Activated T-cell treated with anti-CD3 and anti-CD28 coated beads for 48 hours (primary cell): Measurements from ENCODE around the gene LDB2.
"Not testable (repeated sequence)": the region's sequence is repeated elsewhere in the genome, so short reads cannot be mapped to it uniquely, and the experiment has no call there.

Experiments
- DNase-seq: peaks from one replicate; pipeline ENCODE4 v3.0.0-alpha.2; 2020; ENCODE audit warnings: low read depth

The LDB2 gene

DNA sequence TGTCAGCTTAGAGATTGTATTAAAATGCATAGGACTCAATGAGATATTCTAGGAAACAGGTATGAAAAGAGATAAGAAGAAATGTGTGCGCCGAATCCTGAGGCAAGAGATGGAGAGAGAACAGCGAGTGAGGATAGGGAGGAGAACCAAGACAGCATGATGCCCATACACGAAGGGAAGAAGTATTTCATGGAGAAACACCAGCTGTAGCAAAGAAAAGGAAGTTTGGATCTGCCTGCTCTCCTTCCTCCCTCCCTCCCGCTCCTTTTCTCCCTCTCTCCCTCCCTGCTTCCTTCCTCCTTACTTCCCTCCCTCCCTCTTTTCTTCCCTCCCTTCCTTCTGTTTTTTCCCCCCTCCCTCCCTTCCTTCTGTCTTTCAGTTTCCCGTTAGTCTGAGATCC, 353.6 kb downstream of the LDB2 start:
- DNase-seq: no peak

DNA sequence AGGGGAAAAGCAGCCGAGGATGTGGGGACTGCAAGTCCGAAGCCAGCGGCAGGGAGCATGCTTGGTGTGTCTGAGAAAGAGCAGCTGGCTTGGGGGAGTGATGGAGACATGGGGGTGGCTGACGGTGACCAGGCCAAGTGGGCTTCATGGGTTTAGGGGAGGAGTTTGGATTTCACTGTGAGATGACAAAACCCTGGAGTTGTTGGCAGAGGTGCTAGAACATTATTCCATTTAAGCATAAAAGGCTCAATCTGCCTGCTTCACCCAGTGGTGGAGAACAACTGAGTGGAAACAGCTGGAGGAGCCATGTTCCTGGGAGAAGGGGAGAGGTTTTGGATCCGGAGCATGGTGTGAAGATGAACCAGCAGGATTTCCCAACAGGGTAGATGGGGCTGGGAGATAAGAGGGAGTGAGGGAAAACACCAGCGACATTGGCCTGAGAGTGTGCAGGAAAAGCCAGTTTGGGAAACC, 354.2 kb downstream of the LDB2 start:
- no peak for DNase-seq

DNA sequence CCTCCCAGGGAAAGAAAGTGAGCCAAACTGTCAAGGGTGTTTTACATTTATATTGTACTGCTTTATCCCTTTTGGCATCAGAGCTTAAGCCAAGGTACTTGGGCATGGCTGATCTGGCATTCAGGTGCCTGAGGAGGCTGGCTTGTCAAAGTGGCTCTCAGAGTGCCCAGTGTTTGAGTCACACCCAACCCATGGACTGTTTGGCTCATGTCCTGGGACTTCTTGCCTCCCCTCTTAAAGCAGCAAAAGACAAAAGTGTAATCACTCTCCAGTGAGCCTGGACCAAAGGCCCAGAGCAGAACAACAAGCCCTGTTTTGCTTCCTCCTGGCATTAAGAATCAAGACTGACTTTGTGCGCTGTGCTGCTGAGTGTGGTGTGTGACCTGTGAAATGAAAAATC, 360.5 kb downstream of the LDB2 start:
- DNase-seq: no peak

DNA sequence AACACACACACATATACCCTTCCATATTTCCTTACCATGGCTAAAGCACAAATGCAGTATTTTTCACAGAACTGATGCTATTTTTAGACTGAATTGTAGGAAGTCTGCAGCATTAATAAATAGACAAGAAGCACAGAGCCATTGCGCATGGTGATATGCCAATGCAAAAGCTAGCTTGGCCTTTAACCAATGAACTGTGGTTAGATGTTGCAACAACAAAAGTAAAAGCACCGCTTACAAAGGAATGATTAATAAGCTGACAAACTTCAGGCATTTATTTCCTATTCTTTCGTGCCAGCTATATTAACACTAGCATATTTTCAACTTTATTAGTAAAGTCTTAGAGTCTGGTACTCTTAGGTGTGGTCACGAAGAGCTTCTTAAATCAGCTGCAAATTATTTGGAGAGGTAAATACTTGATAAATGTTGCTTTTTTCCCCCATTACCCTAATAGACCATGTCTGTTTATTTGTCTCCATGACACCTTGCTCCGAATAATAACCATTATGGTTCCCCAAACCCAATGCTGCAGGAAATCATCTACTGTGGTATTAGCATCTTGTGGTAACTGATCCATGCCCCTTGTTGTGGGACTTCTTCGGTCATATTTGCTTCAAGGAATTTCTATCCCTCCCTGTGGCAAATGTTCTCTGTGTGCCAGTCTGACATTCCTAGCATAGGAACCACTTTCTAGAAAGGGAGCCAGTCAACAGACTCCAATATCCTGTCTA, 366.0 kb downstream of the LDB2 start:
- no peak for DNase-seq

DNA sequence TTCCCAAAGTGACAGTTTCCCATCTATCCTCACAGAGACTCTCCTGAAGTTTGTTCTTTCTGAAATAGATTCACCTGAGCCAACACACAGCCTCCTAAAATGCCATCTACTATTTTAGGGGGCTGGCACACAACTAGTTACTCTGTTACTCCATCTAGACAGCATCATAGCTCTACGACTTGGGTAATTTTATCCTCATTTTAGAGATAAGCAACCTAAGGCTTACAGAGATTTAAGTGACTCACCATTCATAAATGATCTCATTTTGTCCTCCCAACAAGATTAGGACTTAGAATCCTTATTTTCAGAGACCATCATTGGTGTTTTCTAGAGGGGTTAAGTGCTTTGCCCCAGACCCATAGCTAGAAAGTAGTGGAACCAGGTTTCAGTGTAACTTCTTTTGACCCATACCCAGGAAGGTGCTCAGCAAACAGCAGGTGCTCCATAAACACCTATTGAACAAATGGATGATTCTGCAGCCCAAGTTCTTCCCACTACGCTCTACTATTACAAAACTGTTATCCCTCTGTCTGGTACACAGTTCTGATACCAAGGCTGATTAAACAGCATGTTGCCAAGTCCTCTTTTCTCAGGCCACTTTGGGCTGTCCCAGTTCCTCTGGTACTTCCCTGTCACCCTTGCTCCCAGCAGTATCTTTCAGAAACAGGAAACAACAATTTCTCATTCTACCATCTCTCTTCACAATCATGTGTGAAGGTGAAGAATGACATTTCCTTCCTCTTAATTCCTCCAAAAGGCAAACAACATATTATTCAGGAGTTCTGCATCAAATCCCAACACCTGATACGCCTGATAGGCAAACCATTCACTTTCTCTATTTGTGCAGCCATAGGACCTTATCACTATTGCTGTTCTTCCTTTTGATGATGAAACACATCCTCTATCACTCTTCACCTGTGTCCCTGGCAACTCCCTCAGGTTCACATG, 367.5 kb downstream of the LDB2 start:
- no peak for DNase-seq

DNA sequence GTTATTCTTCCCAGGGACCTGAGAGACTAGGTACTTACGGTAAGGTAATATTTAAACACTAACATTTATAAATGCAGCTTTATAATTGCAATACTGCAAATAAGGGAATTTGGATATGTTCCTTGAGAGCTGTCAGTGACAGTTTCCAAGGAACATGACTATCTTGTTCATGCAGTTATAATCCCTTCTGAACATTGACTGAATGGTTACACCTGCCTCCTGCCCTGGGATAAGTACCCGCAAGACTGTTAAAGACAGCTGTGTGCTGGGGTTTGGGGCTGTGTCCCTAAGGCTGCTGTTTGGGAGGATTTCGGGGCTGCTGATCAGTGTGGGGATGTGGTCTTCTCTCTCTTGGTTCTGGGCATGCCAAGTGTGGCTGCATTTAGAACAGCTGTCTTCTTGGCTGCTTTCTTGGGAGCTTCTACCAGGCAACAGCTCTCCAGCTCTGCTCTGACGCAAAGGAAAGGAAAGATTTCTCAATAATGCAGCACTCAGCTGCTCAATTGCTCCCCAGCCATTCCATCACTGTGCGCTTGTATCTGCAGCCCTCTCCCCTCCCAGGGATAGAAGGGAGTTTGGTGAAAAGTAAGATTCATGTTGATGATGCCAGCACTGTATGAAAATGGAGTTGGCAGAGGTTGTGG, 373.4 kb downstream of the LDB2 start:
- no peak for DNase-seq

DNA sequence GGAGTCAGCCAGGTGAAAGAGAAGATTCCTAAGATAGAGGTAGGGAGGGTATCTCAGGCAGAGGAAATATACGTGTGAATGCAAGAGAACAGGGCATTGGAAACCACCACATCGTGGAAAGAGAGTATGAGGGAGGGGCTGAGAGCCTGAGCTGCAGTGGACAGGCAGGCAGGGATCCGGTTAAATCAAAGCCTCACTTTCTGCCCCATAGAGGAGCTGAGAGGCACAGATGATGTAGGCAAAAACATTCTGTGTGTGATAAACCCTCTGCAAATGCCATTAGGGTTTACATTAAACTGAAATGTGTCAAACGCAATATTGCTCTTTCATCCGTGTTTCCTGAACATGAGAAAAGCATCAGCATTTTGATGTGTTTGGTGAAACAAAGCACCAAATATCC, 374.0 kb downstream of the LDB2 start:
- no peak for DNase-seq

DNA sequence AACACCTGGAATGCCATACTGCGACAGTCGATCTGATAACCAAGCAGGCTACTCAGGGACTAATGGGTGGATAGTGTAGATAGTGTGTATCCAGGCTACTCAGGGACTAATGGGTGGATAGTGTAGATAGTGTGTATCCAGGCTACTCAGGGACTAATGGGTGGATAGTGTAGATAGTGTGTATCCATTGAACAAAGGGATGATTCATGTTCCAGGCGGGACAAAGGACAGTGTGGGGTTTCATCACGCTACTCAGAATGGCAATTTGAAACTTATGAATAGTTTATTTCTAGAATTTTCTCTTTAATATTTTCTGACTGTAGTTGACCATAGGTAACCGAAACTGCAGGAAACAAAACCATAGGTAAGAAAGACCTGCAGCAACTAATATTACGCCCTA, 374.9 kb downstream of the LDB2 start:
- DNase-seq: not testable (repeated sequence)

DNA sequence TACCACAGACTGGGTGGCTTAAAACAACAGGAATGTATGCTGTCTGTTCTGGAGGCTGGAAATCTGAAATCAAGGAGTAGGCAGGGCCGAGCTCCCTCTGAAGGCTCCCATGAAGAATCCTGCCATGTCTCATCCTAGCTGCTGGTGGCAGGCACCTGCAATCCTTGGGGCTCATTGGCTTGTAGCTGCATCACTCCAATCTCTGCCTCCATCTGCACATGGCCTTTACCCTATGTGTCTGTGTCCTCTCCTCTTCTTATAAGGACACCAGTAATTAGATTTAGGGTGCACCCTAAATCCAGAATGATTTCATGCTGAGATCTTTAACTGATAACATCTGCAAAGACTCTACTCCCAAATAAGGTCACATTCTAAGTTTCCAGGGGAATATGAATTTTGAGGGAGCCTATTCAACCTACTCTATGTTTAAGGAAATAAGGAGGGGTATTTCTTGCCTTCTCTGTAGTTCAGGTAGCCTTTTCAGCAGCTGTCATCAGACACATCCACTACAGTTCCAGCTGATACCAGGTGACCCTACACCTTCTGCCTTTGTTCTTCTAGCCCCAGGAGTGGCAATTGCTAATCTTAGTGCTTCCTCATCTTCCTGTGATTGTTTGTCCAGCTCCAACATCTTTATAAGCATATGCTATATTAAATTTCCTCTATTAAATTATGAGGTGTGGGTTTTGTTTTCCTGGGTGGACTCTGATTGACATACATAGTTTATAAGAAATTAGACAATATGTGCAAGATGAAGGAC, 377.1 kb downstream of the LDB2 start:
- DNase-seq: no peak

DNA sequence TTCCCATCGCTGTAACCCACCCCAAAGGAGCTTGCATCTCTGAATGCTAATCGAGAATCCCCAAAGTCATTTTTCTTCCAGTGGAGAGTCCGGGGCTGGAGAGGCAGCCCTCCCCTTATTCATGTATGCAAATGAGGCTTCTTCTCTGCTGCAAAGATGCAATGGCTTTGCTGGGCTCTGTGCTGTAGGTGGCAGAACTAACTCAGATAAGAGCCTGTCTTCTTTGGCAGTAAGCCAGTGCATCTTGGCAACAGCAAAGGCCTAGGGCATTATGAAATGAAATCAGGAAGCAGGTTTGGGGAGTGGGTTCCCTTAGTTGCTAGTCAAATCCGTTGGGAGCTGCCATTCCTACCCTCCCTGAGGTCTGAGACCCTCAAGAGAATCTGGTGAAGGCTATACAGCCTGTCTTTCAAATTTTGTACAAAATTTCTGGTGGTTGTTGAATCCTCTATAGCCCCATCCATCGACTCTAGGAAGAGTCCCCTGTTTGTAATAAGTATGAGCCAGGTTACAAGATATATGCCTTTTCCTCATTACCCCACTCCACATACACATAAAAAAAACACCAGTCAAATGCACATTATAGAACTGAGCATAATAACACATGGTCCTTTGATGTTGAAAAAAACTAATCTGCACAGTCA, 381.5 kb downstream of the LDB2 start:
- DNase-seq: no peak

DNA sequence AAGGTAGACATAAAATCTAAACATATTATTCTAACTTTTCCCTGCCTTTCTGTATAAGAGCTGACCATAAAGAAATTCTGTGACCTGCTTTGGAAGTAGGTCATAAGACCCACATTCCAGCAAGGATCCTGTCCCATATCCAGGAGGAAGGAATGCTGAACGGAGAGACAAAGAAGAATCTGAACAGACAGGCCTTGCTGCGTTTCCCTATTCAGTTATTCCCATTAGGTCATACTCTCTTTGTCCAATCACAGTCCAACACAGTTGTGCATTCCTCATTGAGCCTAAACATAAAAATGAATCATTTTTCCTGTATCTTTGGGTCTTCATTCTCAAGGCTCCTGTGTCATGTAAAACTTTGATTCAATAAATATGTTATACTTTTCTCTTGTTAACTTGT, 384.6 kb downstream of the LDB2 start:
- DNase-seq: no peak

DNA sequence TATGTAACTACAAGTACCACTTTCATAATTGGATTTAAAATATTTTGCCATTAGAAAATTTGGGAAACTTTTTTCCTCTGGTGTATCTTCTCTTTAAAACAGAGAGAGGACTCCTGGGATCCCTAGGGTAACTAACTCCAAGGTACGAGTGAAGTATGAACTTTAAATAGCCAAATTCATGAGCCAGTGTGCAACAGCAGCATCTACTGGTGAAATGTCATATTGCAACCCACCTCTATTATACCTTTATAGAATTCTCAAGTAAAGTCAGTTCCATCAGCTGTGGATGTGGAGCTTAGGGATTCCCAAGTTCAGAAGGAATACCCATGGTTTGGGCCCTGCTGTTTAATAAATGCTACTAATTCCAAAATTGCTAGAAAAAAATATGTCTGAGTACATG, 389.5 kb downstream of the LDB2 start:
- DNase-seq: no peak

DNA sequence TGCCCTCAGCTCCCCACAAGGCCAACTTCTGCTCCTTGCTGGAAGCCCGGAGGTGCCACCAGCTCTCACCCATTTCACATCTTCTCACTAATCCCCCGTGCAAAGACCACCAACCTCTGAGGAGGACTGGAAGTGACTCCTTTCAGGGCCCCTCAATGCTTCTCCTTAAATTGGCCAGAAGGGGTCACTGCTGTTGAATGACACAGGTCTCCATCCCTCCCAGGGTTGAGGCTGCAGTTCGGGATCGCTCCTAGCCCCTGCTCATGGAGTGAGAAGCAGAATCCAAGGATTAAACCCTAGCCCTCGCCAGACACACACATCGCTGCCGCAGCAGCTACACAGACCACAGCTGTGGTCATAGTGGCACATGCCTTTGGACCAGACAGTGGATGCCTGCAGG, 392.7 kb downstream of the LDB2 start:
- no peak for DNase-seq

DNA sequence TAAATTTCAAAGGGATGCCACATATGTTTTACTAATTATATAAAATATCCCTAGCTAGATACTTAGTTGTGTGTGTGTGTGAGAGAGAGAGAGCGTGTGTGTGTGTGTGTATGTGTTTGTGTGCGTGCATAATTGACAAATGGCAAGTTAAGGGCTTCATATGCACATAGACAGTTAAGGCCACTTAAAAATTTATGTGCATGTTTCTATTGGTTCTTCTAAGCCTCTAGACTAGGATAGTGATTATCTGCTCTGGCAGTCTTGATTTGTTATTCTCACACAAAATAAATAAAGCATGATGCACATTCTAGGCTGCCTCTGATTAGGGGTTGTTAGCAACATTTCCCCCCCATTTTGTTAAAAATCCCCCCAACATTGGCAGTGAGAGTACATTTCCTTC, 393.2 kb downstream of the LDB2 start:
- DNase-seq: no peak

DNA sequence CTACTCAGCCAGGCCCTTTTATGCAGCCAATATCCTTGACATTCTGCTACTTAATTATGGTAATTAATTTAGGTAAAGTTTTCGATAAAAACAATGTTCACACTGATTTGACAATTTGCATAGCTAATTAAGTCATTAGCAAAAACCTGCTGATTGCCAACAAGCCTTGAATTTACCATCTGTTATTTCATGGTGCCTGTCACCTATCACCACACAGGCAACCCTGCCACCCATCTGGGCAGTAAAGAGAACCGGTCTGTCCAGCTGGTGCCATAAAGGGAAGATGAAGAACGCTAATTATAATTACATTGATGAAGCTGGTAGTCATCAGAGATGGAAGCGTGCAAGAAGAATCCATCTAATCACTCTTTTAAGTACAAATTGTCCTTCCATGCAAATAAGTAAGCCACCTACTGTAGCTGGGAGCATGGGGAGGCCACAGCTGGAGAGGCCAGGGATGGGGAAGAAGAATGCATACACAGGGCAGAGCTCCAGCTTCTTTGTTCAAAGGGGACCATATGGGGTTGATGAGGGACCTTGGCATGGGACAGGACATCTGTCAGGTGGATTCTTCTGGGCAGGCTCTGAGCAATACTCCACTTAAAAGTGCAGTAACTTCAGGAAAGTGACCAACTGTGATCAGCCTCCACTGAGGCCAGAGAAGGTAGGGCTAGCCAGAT, 394.9 kb downstream of the LDB2 start:
- DNase-seq: no peak

DNA sequence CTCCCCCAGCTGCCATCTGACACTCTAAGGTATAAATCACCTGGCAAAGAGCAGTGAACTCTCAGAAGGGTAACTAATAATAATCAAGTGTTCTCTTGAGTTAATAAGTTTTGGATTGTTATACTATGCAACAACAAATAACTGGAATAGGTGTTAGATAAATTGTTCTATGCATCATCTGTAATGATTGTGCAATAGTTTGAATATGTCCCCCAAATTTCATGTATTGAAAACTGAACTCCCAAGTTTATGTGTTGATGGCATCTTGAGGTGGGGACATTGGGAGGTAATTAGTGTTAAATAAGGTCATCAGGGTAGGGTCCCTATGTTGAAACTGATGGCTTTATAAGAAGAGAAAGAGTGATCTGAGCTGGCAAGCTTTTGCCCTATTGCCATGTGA, 399.5 kb downstream of the LDB2 start:
- DNase-seq: no peak

DNA sequence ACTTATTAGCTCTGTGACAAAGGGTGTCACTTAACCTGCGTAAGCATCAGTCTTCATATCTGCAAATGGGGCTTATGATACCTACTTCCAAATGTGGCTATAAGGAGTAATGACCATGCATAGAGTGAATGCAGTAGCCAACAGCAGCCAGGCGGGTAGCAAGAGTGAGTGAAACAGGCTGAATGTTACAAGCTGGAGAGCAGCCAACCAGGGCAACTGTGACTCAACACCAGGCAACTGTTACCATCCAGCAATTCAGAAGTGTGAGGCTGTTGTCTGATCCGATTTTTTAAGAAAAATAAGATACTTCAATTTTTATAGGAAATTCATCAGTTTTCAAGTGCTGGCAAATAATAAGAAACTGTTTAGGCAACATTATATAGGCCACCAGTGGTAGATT, 401.9 kb downstream of the LDB2 start:
- no peak for DNase-seq

DNA sequence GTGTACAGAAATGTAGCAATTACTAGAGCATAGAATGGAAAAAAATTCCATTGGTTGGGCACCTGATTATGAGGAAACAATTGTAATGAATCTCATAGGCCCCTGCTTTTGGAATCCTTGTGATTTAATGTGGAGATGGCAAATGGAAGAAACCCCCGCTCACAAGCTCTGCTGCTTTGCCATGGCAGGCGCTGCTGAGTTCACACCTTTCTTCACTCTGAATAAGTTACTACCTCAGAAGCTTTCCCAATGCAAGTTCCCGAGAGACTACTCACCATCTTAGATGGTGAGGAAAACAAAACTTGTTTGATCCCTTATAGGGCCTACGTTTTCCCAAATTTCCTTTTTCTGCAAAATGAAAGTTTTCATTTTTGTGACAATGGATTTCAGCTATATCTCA, 405.6 kb downstream of the LDB2 start:
- DNase-seq: no peak

DNA sequence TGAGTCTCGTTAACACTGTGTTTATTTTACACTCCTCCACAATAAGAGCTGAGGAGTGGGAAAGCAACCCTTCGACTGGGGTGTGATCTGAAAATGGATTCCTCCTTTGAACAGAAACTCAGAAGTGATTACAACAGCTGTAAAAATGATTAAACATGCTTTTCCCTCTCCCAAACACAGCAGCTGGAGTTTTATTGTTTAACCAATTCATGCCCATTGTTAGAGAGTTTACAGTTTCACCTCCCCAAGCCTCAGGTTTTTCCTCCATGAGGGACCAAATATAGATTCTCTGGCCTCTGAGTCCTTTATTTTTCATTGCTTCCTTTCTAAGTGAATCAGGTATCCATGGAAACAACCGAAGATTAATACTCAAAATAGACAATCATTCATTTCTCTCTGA, 409.2 kb downstream of the LDB2 start:
- DNase-seq: no peak

DNA sequence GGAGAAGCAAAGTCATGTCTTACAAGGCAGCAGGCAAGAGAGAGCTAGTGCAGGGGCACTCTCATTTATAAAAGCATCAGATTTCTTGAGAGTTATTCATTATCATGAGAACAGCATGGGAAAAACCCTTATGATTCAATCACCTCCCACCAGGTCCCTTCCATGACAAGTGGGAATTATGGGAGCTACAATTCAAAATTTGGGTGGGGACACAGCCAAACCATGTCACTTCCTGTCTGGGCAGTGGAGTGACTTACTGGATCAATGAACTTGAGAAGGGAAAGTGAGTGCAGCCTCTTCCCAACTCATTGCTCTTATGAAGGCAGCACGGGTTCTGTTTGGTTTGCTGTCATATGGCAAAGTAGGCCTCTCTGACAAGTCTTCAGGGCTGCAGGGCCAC, 410.4 kb downstream of the LDB2 start:
- no peak for DNase-seq

DNA sequence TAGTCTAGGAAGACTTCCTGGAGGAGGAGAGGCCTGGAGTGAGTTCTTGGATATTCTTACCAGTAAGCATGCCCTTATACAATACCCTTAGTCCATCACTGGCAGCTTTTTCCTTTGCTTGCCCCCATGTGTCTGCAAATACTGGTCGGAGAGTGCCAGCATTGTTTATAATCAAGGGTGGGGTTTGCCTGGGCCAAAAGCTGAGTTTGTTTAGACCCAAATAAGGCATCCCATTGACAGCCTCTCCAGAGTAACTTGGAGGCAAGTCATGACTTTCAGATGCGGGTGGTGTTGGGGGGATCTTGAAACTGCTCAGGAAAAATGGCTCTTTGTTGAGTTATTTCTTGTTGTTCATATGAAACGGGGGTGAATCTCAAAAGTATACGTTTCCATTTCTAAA, 413.7 kb downstream of the LDB2 start:
- no peak for DNase-seq
